HepG2 (cell line): ENCODE measurements around the gene ZDHHC13. TPM values are rescaled to one million over a fixed set of nuclear protein-coding genes. Genes with fewer than 3 reads are reported as not detected.

ENCODE experiments used
- ATAC-seq: fragments of 200-7000 bp; cut with Tn5 transposase; 3 replicates; pipeline ENCODE4 v1.9.1; 2020; ENCODE audit warnings: mild to moderate bottlenecking, moderate library complexity
- BruUV-seq: library from RNA; stranded (reverse); fragments of 400-500 nt; replicated peaks from 2 replicates; lab custom pipeline; 2021; lab: Mats Ljungman, UMichigan
- CTCF ChIA-PET: fragments of 300-600 bp; formaldehyde crosslinking; extraction: SDS; loops from one replicate; lab custom pipeline; 2021; ENCODE audit warnings: low total read pairs, inconsistent platforms, low intra/inter-chr PET ratio; lab: Yijun Ruan, JAX
- POLR2A ChIA-PET: fragments of 350-600 bp; sonication (Branson Sonifier 250); formaldehyde crosslinking; loops from one replicate; lab custom pipeline; 2020; ENCODE audit warnings: antibody characterized with exemption, inconsistent platforms; lab: Yijun Ruan, JAX
- DNase-seq: peaks from one replicate; pipeline ENCODE4 v3.0.0-alpha.2; 2015; ENCODE audit warnings: low spot score
- FAIRE-seq: peaks from 3 replicates; lab custom pipeline; 2011; peaks lifted over from hg19 to GRCh38; lab: Jason Lieb, UNC
- H2AFZ ChIP-seq: one replicate; pipeline ENCODE4 v1.6.1; 2011; ENCODE audit warnings: low read length, inconsistent platforms
- H3K27ac ChIP-seq: fragments of 300-600 bp; 3 replicates; pipeline ENCODE4 v1.8.0; 2011; ENCODE audit warnings: mixed run types, mild to moderate bottlenecking, mixed read lengths, low read length, inconsistent platforms; ENCODE audit not compliant: insufficient read depth; ENCODE audit errors: extremely low read length
- H3K27me3 ChIP-seq, 2 experiments: fragments of 200-600 bp in 1 of 2; 2 replicates in 1 of 2; 3 replicates in 1 of 2; pipeline versions ENCODE4 v1.6.0 to v1.8.0; 2011; ENCODE audit warnings: low read length in 2 of 2, mild to moderate bottlenecking in 2 of 2, moderate library complexity in 2 of 2, inconsistent platforms in 1 of 2; ENCODE audit not compliant: insufficient read depth in 2 of 2, control insufficient read depth in 1 of 2
- H3K36me3 ChIP-seq, 2 experiments: fragments of 200-600 bp in 1 of 2; replicated peaks in 1 of 2; 2 replicates in 1 of 2; 3 replicates in 1 of 2; pipeline versions ENCODE4 v1.5.1 to v1.8.0; 2011; ENCODE audit warnings: low read length in 2 of 2, inconsistent platforms in 1 of 2; ENCODE audit not compliant: insufficient read depth in 2 of 2, control insufficient read depth in 1 of 2
- H3K4me1 ChIP-seq: 2 replicates; pipeline ENCODE4 v1.5.1; 2012; ENCODE audit warnings: low read length, inconsistent platforms; ENCODE audit not compliant: insufficient read depth
- H3K4me2 ChIP-seq: 2 replicates; pipeline ENCODE4 v1.6.0; 2011; ENCODE audit warnings: low read depth, low read length, inconsistent platforms
- H3K4me3 ChIP-seq, 3 experiments: fragments of 200-600 bp in 1 of 3; sonication (generic), shearing (Covaris generic) in 1 of 3; replicated peaks in 1 of 3; 2 replicates each; pipeline ENCODE4 v1.5.1; 2011 to 2016; ENCODE audit warnings: low read length in 3 of 3, inconsistent platforms in 2 of 3, low read depth in 2 of 3, mild to moderate bottlenecking in 2 of 3, control low read depth in 1 of 3, mixed read lengths in 1 of 3; ENCODE audit not compliant: insufficient read depth in 1 of 3
- H3K79me2 ChIP-seq: one replicate; pipeline ENCODE4 v1.6.1; 2011; ENCODE audit warnings: low read length, inconsistent platforms; ENCODE audit not compliant: insufficient read depth
- H3K9ac ChIP-seq: 2 replicates; pipeline ENCODE4 v1.6.0; 2011; ENCODE audit warnings: mild to moderate bottlenecking, low read depth, low read length, inconsistent platforms; ENCODE audit not compliant: insufficient read depth
- H3K9me3 ChIP-seq: 2 replicates; pipeline ENCODE4 v1.5.1; 2012; ENCODE audit warnings: mild to moderate bottlenecking, low read length
- H4K20me1 ChIP-seq: 2 replicates; pipeline ENCODE4 v1.6.0; 2011; ENCODE audit warnings: inconsistent platforms, mild to moderate bottlenecking, low read length, moderate library complexity; ENCODE audit not compliant: insufficient read depth
- CCAR2 ChIP-seq: fragments of 200-400 bp; formaldehyde crosslinking; optimal IDR thresholded peaks from 2 replicates; pipeline ENCODE3; 2018; ENCODE audit warnings: low read depth, mild to moderate bottlenecking, low read length, moderate library complexity
- CREBL2 ChIP-seq: sonication (generic); formaldehyde crosslinking; IDR thresholded peaks from 2 replicates; pipeline ENCODE4 v1.8.1; 2023; ENCODE audit warnings: missing genetic modification reagents, mild to moderate bottlenecking, borderline replicate concordance
- GZF1 ChIP-seq: sonication (generic); formaldehyde crosslinking; IDR thresholded peaks from 2 replicates; pipeline ENCODE4 v1.5.1; 2020; ENCODE audit warnings: mild to moderate bottlenecking, missing genetic modification reagents
- HMGXB4 ChIP-seq, 2 experiments: sonication (generic) in 1 of 2; formaldehyde crosslinking in 1 of 2; IDR thresholded peaks; 2 replicates each; pipeline versions ENCODE4 v1.4.0 to v1.6.1; 2018 to 2020; ENCODE audit warnings: missing genetic modification reagents in 2 of 2, borderline replicate concordance in 1 of 2, low read depth in 1 of 2, mild to moderate bottlenecking in 1 of 2, missing biosample characterization in 1 of 2
- MIXL1 ChIP-seq: IDR thresholded peaks from 2 replicates; pipeline ENCODE4 v1.6.1; 2016
- NCOR1 ChIP-seq: fragments of 200-600 bp; sonication (generic); IDR thresholded peaks from 2 replicates; pipeline ENCODE4 v1.7.0; 2017; ENCODE audit warnings: antibody characterized with exemption, low read length, borderline replicate concordance
- SMAD9 ChIP-seq: sonication (generic); formaldehyde crosslinking; IDR thresholded peaks from 2 replicates; pipeline ENCODE4 v1.5.1; 2020; ENCODE audit warnings: mild to moderate bottlenecking, missing genetic modification reagents
- TAF15 ChIP-seq: fragments of 200-400 bp; formaldehyde crosslinking; IDR thresholded peaks from one replicate; pipeline ENCODE4 v1.6.1; 2018; ENCODE audit warnings: mild to moderate bottlenecking, low read depth, low read length; ENCODE audit not compliant: poor library complexity, severe bottlenecking
- TCF12 ChIP-seq, 2 experiments: fragments of 450-650 bp in 1 of 2; sonication (generic) in 1 of 2; formaldehyde crosslinking in 1 of 2; IDR thresholded peaks; 2 replicates each; pipeline versions ENCODE4 v1.6.1 to v1.8.0; 2017 to 2022; ENCODE audit warnings: antibody characterized with exemption in 1 of 2, mild to moderate bottlenecking in 1 of 2, missing genetic modification reagents in 1 of 2, moderate library complexity in 1 of 2
- XRCC5 ChIP-seq: fragments of 200-400 bp; formaldehyde crosslinking; optimal IDR thresholded peaks from 2 replicates; pipeline ENCODE3; 2017; ENCODE audit warnings: mild to moderate bottlenecking, low read length
- ZBTB26 ChIP-seq: IDR thresholded peaks from 2 replicates; pipeline ENCODE4 v1.6.1; 2016; ENCODE audit warnings: missing compliant biosample characterization, missing genetic modification reagents, borderline replicate concordance
- ZNF235 ChIP-seq: sonication (generic); formaldehyde crosslinking; IDR thresholded peaks from 2 replicates; pipeline ENCODE4 v1.8.1; 2023; ENCODE audit warnings: mild to moderate bottlenecking, missing genetic modification reagents, borderline replicate concordance
- ZNF24 ChIP-seq: fragments of 450-650 bp; IDR thresholded peaks from 2 replicates; pipeline ENCODE4 v1.6.1; 2017; ENCODE audit warnings: antibody characterized with exemption, mild to moderate bottlenecking
- ZNF619 ChIP-seq: sonication (generic); formaldehyde crosslinking; IDR thresholded peaks from 2 replicates; pipeline ENCODE4 v1.4.0; 2020; ENCODE audit warnings: mild to moderate bottlenecking, missing genetic modification reagents
- ZNF737 ChIP-seq: sonication (generic); formaldehyde crosslinking; IDR thresholded peaks from 2 replicates; pipeline ENCODE4 v1.5.0; 2020; ENCODE audit warnings: missing genetic modification reagents, mild to moderate bottlenecking, borderline replicate concordance
- ZNF841 ChIP-seq: sonication (generic); formaldehyde crosslinking; IDR thresholded peaks from 2 replicates; pipeline ENCODE4 v1.8.1; 2023; ENCODE audit warnings: missing genetic modification reagents, borderline replicate concordance
- in situ Hi-C: cut with HindIII; loops from 2 replicates; pipeline ENCODE4 v1.10.0; 2017; ENCODE audit warnings: low pct_unique_long_range_greater_than_20kb; ENCODE audit not compliant: extremely low pct_ligation_motif_present
- intact Hi-C: fragments of 100-400 bp; cut with micrococcal nuclease; formaldehyde crosslinking; loops from one replicate; pipeline ENCODE4 v1.10.0; 2022; ENCODE audit not compliant: unreplicated experiment
- polyA plus RNA-seq, 8 experiments: library from polyadenylated mRNA; depleted of rRNA in 3 of 8; stranded (reverse) in 7 of 8; unstranded in 1 of 8; fragments of >200 nt; fragmentation: Illumina TruSeq in 4 of 8; extraction: Trizol in 4 of 8; gene quantifications; 2 replicates each; pipeline versions ENCODE4 v1.2.1 to v1.2.3, GENCODE V29; 2011 to 2016; ENCODE audit warnings: low read depth in 4 of 8, missing spikeins in 1 of 8, mixed read lengths in 1 of 8; ENCODE audit not compliant: insufficient read depth in 1 of 8
- total RNA-seq, 5 experiments: library from RNA; depleted of rRNA; stranded (reverse); fragments of >200 nt; fragmentation: Illumina TruSeq; extraction: Trizol; gene quantifications; 2 replicates each; pipeline ENCODE4 v1.2.3, GENCODE V29; 2016; ENCODE audit warnings: low read depth in 1 of 5

Gene ZDHHC13
- total and polyA plus RNA-seq, 2 of the 13 experiments (the other 11 are each of a cell fraction or from before 2014, with no cell fraction given): 10.9 to 11.8 TPM

- TF ChIP-seq ZBTB26 (no peak), NCOR1 (no peak), XRCC5 (peak; percentile 53), TAF15 (no peak), HMGXB4 (CRISPR knock-in tag; IDR thresholded peaks at IDR 0.05; ENCODE audit: borderline replicate concordance in 1 of 2, low read depth in 1 of 2) (0 out of 4 replicates have a peak, but pooled peaks of 1 of the 2 experiments have one; percentile 35), GZF1 (CRISPR knock-in tag) (no peak), ZNF737 (no peak), SMAD9 (CRISPR knock-in tag) (no peak), MIXL1 (CRISPR knock-in tag) (no peak)
Observed at GRCh38 chr11:19076744-19077589, 40.0 kb upstream of the ZDHHC13 start (continued).

- peaks cover 5% of the 10 kb centered on the region; the same call in 1 of the 2 replicates for H3K4me1 ChIP-seq
- H3K4me2 ChIP-seq: no peak overlapping the region
- in situ Hi-C loops (loop anchor here (10.0 kb wide), 2 partner anchors 657 to 827 kb away; no protein-coding TSS in a partner anchor), intact Hi-C loops (loop anchor here (10.0 kb wide), 1 partner anchor 177 kb away; no protein-coding TSS in a partner anchor)
- TF ChIP-seq ZNF841 (CRISPR knock-in tag): no peak
- TF ChIP-seq TCF12 (IDR thresholded peaks at IDR 0.05): no peak
- TF ChIP-seq TCF12 (CRISPR knock-in tag; IDR thresholded peaks at IDR 0.05): no peak
- TF ChIP-seq ZNF619 (CRISPR knock-in tag): no peak
- TF ChIP-seq ZNF24: no peak
- TF ChIP-seq CREBL2 (CRISPR knock-in tag): no peak
- TF ChIP-seq ZNF235 (CRISPR knock-in tag): no peak
- TF ChIP-seq CCAR2: no peak
- no peaks in the 10 kb centered on the region for H4K20me1 ChIP-seq
- H3K9ac ChIP-seq: no peak overlapping the region
- H3K36me3 ChIP-seq: no peaks in the 10 kb centered on the region
- ATAC-seq (no peak), FAIRE-seq (no peak), DNase-seq (no peak)
- H3K27me3 ChIP-seq: peaks cover 2 to 5% of the 10 kb centered on the region in 2 experiments; a peak in 1 of 5 replicates
- H3K79me2 ChIP-seq: no peaks in the 10 kb centered on the region
- ChIA-PET CTCF (no interaction called here), POLR2A (no interaction called here)
- no peak overlapping the region for H3K27ac ChIP-seq
- no TSS peak for BruUV-seq
- no peak overlapping the region for H2AFZ ChIP-seq
- H3K9me3 ChIP-seq: no peaks in the 10 kb centered on the region
- no peak overlapping the region for H3K4me3 ChIP-seq
Observed at GRCh38 chr11:19077965-19078364, 39.0 kb upstream of the ZDHHC13 start.
